Choroid plexus epithelial cell (primary cell): ENCODE data around the gene DAZAP1.

Source experiments
- DNase-seq: peaks from one replicate; pipeline ENCODE4 v3.0.0-alpha.2; 2010; ENCODE audit warnings: low read depth
- H3K4me3 ChIP-seq: 2 replicates; pipeline ENCODE4 v1.5.1; 2011; ENCODE audit warnings: low read depth, mild to moderate bottlenecking, control low read depth, low read length, moderate library complexity
- CTCF ChIP-seq: conservative IDR thresholded peaks from 2 replicates; pipeline ENCODE4 v1.5.1; 2011; ENCODE audit warnings: low read depth, mild to moderate bottlenecking, control low read depth, inconsistent platforms, low read length, moderate library complexity

Gene DAZAP1

DNA sequence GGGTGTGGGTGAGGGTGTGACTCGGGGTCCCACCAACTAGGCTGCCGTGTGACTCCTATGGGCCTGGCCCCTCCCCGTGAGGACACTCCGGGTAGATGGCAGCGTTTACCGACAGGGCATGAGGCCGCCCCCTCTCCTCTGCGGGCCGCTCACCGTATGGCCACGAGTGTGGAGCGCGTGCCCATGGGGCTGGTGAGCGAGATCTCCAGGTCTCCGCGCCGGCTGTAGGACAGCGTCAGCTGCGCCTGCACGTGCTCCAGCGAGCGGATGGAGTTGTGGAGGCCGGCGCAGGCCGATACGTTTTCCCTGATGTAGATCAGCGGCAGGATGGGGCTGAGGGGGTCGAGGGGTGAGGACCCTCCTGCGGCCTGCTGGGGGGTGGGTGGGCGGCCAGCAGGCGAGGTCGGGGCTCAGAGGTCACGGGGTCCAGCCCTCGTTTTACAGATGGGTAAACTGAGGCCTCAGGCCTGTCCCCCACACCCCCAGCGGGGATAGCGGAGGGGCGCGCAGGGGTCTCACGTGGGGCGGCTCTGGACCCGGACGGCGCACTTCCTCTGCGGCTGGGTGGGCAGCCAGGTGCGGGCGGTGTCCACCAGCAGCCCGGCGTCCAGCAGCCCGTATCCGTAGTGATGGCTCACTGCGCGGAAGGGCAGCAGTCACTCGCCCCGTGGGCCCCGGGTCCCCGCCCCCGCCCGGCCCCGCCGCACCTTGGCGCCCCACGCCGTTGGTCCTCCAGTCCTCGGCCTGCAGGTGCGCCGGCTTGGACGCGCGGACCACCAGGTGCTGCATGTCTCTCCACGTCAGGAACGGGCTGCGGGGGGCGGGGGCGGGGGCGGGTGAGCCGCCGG is 76.0 kb downstream of the DAZAP1 start:
- TF ChIP-seq CTCF: no peak

DNA sequence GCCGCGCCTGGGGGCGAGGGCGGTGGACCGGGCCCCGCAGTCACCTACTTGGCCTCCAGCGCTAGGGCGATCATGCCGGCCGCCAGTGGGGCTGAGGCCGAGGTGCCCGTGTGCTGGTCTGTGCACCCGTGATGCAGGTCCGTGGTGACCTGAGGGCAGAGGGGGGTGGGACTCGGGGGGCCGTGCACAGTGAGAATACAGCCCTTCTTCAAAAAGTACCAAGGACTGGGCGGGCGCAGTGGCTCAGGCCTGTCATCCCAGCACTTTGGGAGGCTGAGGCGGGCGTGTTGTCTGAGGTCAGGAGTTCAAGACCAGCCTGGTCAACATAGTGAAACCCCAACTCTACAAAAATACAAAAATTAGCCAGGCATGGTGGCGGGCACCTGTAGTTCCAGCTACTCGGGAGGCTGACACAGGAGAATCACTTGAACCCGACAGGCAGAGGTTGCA is 76.6 kb downstream of the DAZAP1 start:
- no peak overlapping the region for H3K4me3 ChIP-seq
- no peak for DNase-seq
- TF ChIP-seq CTCF: no peak

More for the DNA sequence above, 76.0 kb downstream of the DAZAP1 start:
- DNase-seq: no peak
- no peak overlapping the region for H3K4me3 ChIP-seq
